Stimulated activated CD4-positive, alpha-beta T cell treated with anti-CD3 and anti-CD28 coated beads, TNF-alpha, amount 100 ng/mL, for 1 hour (primary cell): ENCODE measurements around the gene NELFCD.
A peak's percentile ranks its signal among the peaks of the same experiment; 100 is the strongest.
"Not testable (repeated sequence)": the region's sequence is repeated elsewhere in the genome, so short reads cannot be mapped to it uniquely, and the experiment has no call there.

Experiments used
- DNase-seq, 3 donors: peaks; one replicate each; pipeline ENCODE4 v3.0.0-alpha.2; 2020; ENCODE audit warnings: low read depth in 3 of 3, low spot score in 1 of 3

Gene NELFCD

GRCh38 chr20:59023616-59024015 is 42.6 kb downstream of the NELFCD start:
- DNase-seq, result no peak

GRCh38 chr20:59024111-59024530 is 43.1 kb downstream of the NELFCD start:
- DNase-seq, result no peak

GRCh38 chr20:59025086-59025485 is 44.0 kb downstream of the NELFCD start:
- DNase-seq, result no peak

- DNase-seq, result no peak
These were observed 44.5 kb downstream of the NELFCD start for GRCh38 chr20:59025511-59025910.

- DNase-seq, result no peak
These were observed 46.1 kb downstream of the NELFCD start for GRCh38 chr20:59026904-59027740.

GRCh38 chr20:59027741-59028320 is 46.8 kb downstream of the NELFCD start:
- DNase-seq, result no peak

GRCh38 chr20:59028812-59029211 is 47.8 kb downstream of the NELFCD start:
- DNase-seq, result no peak

- DNase-seq, result no peak
These were observed 50.0 kb downstream of the NELFCD start for GRCh38 chr20:59030911-59031563.

GRCh38 chr20:59031564-59032022 is 50.5 kb downstream of the NELFCD start:
- DNase-seq, result no peak

- peak; percentile 91 to 94 (median 93) for DNase-seq
These were observed 51.1 kb downstream of the NELFCD start, which contains the start of gene ATP5F1E for GRCh38 chr20:59032023-59032712. ATP5F1E (minus strand) TSS chr20:59032335; CDS start chr20:59032251, 84 bp downstream.

- DNase-seq, result no peak
These were observed 51.6 kb downstream of the NELFCD start for GRCh38 chr20:59032713-59033059.

- no peak for DNase-seq
These were observed 52.0 kb downstream of the NELFCD start for GRCh38 chr20:59033093-59033492.

- no peak for DNase-seq
These were observed 52.6 kb downstream of the NELFCD start for GRCh38 chr20:59033616-59034165.

GRCh38 chr20:59035381-59035780 is 54.3 kb downstream of the NELFCD start:
- DNase-seq, result no peak

GRCh38 chr20:59037386-59037785 is 56.3 kb downstream of the NELFCD start:
- no peak for DNase-seq

- DNase-seq, result no peak
These were observed 58.2 kb downstream of the NELFCD start for GRCh38 chr20:59039233-59039632.

- DNase-seq, result no peak
These were observed 59.6 kb downstream of the NELFCD start for GRCh38 chr20:59040667-59041066.

- DNase-seq, result not testable (repeated sequence)
These were observed 60.4 kb downstream of the NELFCD start for GRCh38 chr20:59041487-59041886.

GRCh38 chr20:59042151-59042795 is 61.2 kb downstream of the NELFCD start, which contains the start of gene PRELID3B:
PRELID3B (minus strand) TSS chr20:59042786; CDS start chr20:59042730, 56 bp downstream.
- DNase-seq, result no peak
